PC-9 (cell line): ENCODE results near the gene RHOF. TPM values are rescaled to one million over a fixed set of nuclear protein-coding genes. Genes with fewer than 3 reads are reported as not detected.
"Not testable (repeated sequence)": the region's sequence is repeated elsewhere in the genome, so short reads cannot be mapped to it uniquely, and the experiment has no call there.

Experiments
- BruUV-seq: library from RNA; stranded (reverse); fragments of 400-500 nt; replicated peaks from 2 replicates; lab custom pipeline; 2021; lab: Mats Ljungman, UMichigan
- CTCF ChIA-PET: fragments of 300-600 bp; sonication (Branson Sonifier 250); formaldehyde crosslinking; loops from one replicate; lab custom pipeline; 2022; ENCODE audit warnings: antibody characterized with exemption; lab: Charles Lee
- POLR2A ChIA-PET: fragments of 300-600 bp; sonication (Branson Sonifier 250); formaldehyde crosslinking; loops from one replicate; lab custom pipeline; 2022; ENCODE audit warnings: antibody characterized with exemption; ENCODE audit not compliant: unreplicated experiment; lab: Charles Lee
- DNase-seq, 2 experiments: peaks; one replicate each; pipeline versions ENCODE4 v3.0.0 to v3.0.0-alpha.2; 2015 to 2022; ENCODE audit warnings: mixed read lengths in 1 of 2
- H2AFZ ChIP-seq: fragments of 200-600 bp; sonication (generic); 2 replicates; pipeline ENCODE4 v1.8.1; 2017; ENCODE audit warnings: antibody characterized with exemption
- H3F3A ChIP-seq: fragments of 200-600 bp; sonication (generic); 2 replicates; pipeline ENCODE4 v1.8.1; 2017; ENCODE audit warnings: antibody characterized with exemption, mild to moderate bottlenecking, low read depth; ENCODE audit not compliant: insufficient read depth
- H3K27ac ChIP-seq: fragments of 200-600 bp; sonication (generic); 2 replicates; pipeline ENCODE4 v1.6.1; 2016; ENCODE audit warnings: mixed run types
- H3K27me3 ChIP-seq: fragments of 200-600 bp; sonication (generic); 2 replicates; pipeline ENCODE4 v1.6.1; 2016; ENCODE audit warnings: low read depth, mixed run types; ENCODE audit not compliant: insufficient read depth
- H3K36me3 ChIP-seq: fragments of 200-600 bp; sonication (generic); 2 replicates; pipeline ENCODE4 v1.6.1; 2016; ENCODE audit warnings: low read depth, mixed run types
- H3K4me1 ChIP-seq: fragments of 200-600 bp; sonication (generic); replicated peaks from 2 replicates; pipeline ENCODE4 v1.6.1; 2016; ENCODE audit warnings: mixed run types; ENCODE audit not compliant: insufficient read depth
- H3K4me2 ChIP-seq: fragments of 200-600 bp; sonication (generic); 2 replicates; pipeline ENCODE4 v1.6.1; 2017; ENCODE audit warnings: mixed run types
- H3K4me3 ChIP-seq: fragments of 200-600 bp; sonication (generic); 2 replicates; pipeline ENCODE4 v1.6.1; 2016; ENCODE audit warnings: mixed run types
- H3K79me2 ChIP-seq: fragments of 200-600 bp; sonication (generic); 2 replicates; pipeline ENCODE4 v1.6.1; 2017; ENCODE audit warnings: low read depth, mixed run types
- H3K9me2 ChIP-seq: fragments of 200-600 bp; sonication (generic); 2 replicates; pipeline ENCODE4 v1.8.1; 2017; ENCODE audit warnings: mild to moderate bottlenecking; ENCODE audit not compliant: insufficient read depth
- H3K9me3 ChIP-seq: fragments of 200-600 bp; sonication (generic); 2 replicates; pipeline ENCODE4 v1.8.1; 2016; ENCODE audit warnings: low read depth; ENCODE audit not compliant: insufficient read depth
- H4K20me1 ChIP-seq: fragments of 200-600 bp; sonication (generic); 2 replicates; pipeline ENCODE4 v1.8.1; 2017; ENCODE audit not compliant: insufficient read depth
- CTCF ChIP-seq: fragments of 200-600 bp; sonication (generic); conservative IDR thresholded peaks from 2 replicates; pipeline ENCODE4 v1.6.1; 2017; ENCODE audit warnings: mixed run types, antibody characterized with exemption, mild to moderate bottlenecking, moderate library complexity
- EZH2 ChIP-seq: fragments of 200-600 bp; sonication (generic); IDR thresholded peaks from 2 replicates; pipeline ENCODE4 v1.8.0; 2017; ENCODE audit warnings: antibody characterized with exemption, low read depth
- intact Hi-C: fragments of 100-400 bp; cut with micrococcal nuclease; formaldehyde crosslinking; loops from one replicate; pipeline ENCODE4 v1.10.0; 2022; ENCODE audit not compliant: unreplicated experiment
- total RNA-seq: library from RNA; stranded (reverse); gene quantifications from 2 replicates; pipeline ENCODE4 v1.2.3, GENCODE V29; 2021

RHOF gene
- total RNA-seq, 1 experiment from 2014 or later: 179 TPM

DNA sequence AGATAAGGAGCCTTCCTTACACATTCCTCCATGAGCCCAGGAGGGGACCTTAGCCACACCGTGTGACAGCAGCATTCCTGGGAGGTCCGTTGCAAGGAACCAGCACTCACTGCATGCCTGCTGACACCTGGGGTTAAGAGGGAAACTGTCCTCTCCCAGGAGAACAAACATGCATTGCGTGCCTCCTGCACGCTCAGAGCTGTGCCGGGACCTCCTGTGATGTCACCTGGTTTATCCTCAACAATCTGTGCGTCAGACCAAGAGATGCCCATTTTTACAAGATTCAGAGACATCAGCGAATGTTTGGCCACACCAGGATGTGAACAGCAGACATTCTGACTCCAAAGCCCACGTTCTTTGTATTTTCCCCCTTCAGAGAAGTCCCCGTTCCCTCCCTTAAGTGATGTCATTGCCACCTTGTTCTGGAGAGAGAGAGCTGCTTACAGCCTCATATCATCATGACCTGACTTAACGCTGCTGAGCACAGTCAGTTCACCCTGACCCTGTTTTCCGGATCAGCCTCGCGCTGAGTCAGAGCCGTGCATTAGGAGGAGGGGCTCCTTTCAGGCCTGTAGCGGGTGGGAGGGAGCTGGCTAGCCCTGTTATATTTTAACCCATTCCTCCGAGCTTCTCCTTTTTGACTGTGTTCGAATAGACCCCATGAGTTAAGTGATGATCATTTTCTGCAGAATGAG, 44.8 kb downstream of the RHOF start:
- H4K20me1 ChIP-seq: no peaks in the 10 kb centered on the region
- H3K4me2 ChIP-seq: no peak overlapping the region
- H3K9me3 ChIP-seq: no peaks in the 10 kb centered on the region
- ChIA-PET POLR2A (interaction anchor here (0.7 kb wide), 3 partner anchors 15 to 21 kb away, joined by 3 read pairs; no protein-coding TSS in a partner anchor), CTCF (no interaction called here)
- H3K9me2 ChIP-seq: no peaks in the 10 kb centered on the region
- intact Hi-C loops: no loop called here
- 0 out of 2 replicates have a peak, but pooled peaks cover 5% of the 10 kb centered on the region for H3K4me1 ChIP-seq
- H3K27me3 ChIP-seq: no peaks in the 10 kb centered on the region
- peak overlapping the region; percentile 38 for H3K27ac ChIP-seq
- TF ChIP-seq CTCF (no peak), EZH2 (no peak)
- no TSS peak for BruUV-seq
- H3F3A ChIP-seq: peaks cover 12% of the 10 kb centered on the region; the same call in 1 of the 2 replicates
- peak; percentile 64 to 66 for DNase-seq
- no peak overlapping the region for H3K4me3 ChIP-seq
- H3K36me3 ChIP-seq: no peaks in the 10 kb centered on the region
- H3K79me2 ChIP-seq: no peaks in the 10 kb centered on the region
- H2AFZ ChIP-seq: no peak overlapping the region

DNA sequence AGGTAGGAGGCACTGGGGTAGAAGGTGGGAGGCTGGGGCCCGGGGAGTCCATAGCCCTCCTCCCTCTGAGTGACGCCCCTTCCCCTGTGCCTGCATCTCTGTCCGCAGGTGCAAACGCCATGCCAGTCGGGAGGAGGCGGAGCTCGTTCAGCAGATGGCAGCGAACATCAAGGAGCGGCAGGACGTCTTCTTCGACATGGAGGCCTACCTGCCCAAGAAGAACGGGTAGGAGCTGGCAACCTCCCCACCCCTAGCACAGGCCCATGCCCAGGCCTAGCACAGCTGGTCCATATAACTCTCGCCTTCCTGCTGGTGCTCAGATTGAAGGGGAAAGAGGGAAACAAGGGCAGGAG, 45.3 kb downstream of the RHOF start:
- Histone ChIP-seq H3K4me2 (no peak overlapping the region), H4K20me1 (no peaks in the 10 kb centered on the region), H3K9me2 (no peaks in the 10 kb centered on the region), H2AFZ (no peak overlapping the region), H3K27me3 (no peaks in the 10 kb centered on the region), H3K27ac (peak overlapping the region; percentile 38), H3K79me2 (no peaks in the 10 kb centered on the region), H3K36me3 (no peaks in the 10 kb centered on the region), H3K9me3 (no peaks in the 10 kb centered on the region), H3F3A (peaks cover 12% of the 10 kb centered on the region; the same call in 1 of the 2 replicates), H3K4me1 (0 out of 2 replicates have a peak, but pooled peaks cover 5% of the 10 kb centered on the region), H3K4me3 (no peak overlapping the region)
- TF ChIP-seq CTCF (no peak), EZH2 (no peak)
- ChIA-PET CTCF (no interaction called here), POLR2A (interaction anchor here (0.7 kb wide), 1 partner anchor 17 kb away, joined by 3 read pairs; no protein-coding TSS in a partner anchor)
- BruUV-seq: no TSS peak
- intact Hi-C loops: no loop called here
- no peak for DNase-seq

DNA sequence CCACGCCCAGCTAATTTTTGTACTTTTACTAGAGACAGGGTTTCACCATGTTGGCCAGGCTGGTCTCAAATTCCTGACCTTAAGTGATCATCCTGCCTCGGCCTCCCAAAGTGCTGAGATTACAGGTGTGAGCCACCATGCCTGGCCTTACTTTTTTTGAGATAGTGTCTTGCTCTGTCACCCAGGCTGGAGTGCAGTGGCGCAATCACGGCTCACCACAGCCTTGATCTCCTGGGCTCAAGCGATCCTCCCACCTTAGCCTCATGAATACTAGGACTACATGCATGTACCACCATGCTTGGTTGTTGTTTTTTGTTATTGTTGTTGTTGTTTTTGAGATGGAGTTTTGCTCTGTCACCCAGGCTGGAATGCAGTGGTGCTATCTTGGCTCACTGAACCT, 47.9 kb downstream of the RHOF start:
- H3K36me3 ChIP-seq, intact Hi-C loops, H4K20me1 ChIP-seq, H3K4me3 ChIP-seq, H3K79me2 ChIP-seq, H3K9me2 ChIP-seq, POLR2A ChIA-PET, H3K9me3 ChIP-seq, H2AFZ ChIP-seq, CTCF ChIA-PET, H3K4me2 ChIP-seq, DNase-seq, H3K4me1 ChIP-seq, H3K27ac ChIP-seq, H3K27me3 ChIP-seq, BruUV-seq: not testable (repeated sequence)
- H3F3A ChIP-seq: peaks cover 12% of the 10 kb centered on the region; the same call in 1 of the 2 replicates
